Thyroid gland (tissue), 4 donors: ENCODE measurements around the gene ACAD11. TPM values are rescaled to one million over a fixed set of nuclear protein-coding genes. Genes with fewer than 3 reads are reported as not detected.

Experiments used
- DNase-seq, 2 donors: peaks; one replicate each; pipeline ENCODE4 v3.0.0-alpha.2; 2019
- H3K27ac ChIP-seq, 3 donors: fragments of 200-600 bp; sonication (generic); 1 replicate in 2 of 3; 2 replicates in 1 of 3; pipeline ENCODE4 v1.5.1; 2016 to 2019; ENCODE audit warnings: mild to moderate bottlenecking in 1 of 3, moderate library complexity in 1 of 3
- H3K27me3 ChIP-seq: fragments of 200-600 bp; sonication (generic); one replicate; pipeline ENCODE4 v1.5.1; 2019
- H3K36me3 ChIP-seq, 2 donors: fragments of 200-600 bp; sonication (generic); one replicate each; pipeline ENCODE4 v1.5.1; 2016 to 2019
- H3K4me1 ChIP-seq, 2 donors: fragments of 200-600 bp; sonication (generic); one replicate each; pipeline ENCODE4 v1.5.1; 2017 to 2019
- H3K4me3 ChIP-seq, 3 donors: fragments of 200-600 bp; sonication (generic); replicated peaks in 1 of 3; 1 replicate in 2 of 3; 2 replicates in 1 of 3; pipeline ENCODE4 v1.5.1; 2016; ENCODE audit warnings: mild to moderate bottlenecking in 1 of 3
- H3K9me3 ChIP-seq: fragments of 200-600 bp; sonication (generic); one replicate; pipeline ENCODE4 v1.5.1; 2017
- POLR2A ChIP-seq, 2 donors: fragments of 450-650 bp; IDR thresholded peaks; one replicate each; pipeline ENCODE4 v1.6.1; 2017; ENCODE audit warnings: antibody characterized with exemption in 2 of 2, mild to moderate bottlenecking in 2 of 2, moderate library complexity in 1 of 2
- WGBS, 2 donors: methylation state at CpG; one replicate each; pipeline ENCODE4 v1.1.5; 2017; 5-methylcytosine and 5-hydroxymethylcytosine counted together
- intact Hi-C: fragments of 100-400 bp; cut with DNase I; formaldehyde crosslinking; loops from one replicate; pipeline ENCODE4 v1.15.1; 2023
- total RNA-seq, 4 donors: library from RNA; depleted of rRNA; stranded (reverse); fragments of >200 nt; gene quantifications; one replicate each; pipeline ENCODE4 v1.2.3, GENCODE V29; 2016
- TF ChIP-seq, protein P1 (sequence below), 6 experiments: fragments of 200-600 bp in 3 of 6; fragments of 450-650 bp in 3 of 6; sonication (generic) in 3 of 6; IDR thresholded peaks; one replicate each; pipeline ENCODE4 v1.5.1; 2016 to 2019; ENCODE audit warnings: antibody characterized with exemption in 6 of 6, mild to moderate bottlenecking in 2 of 6, inconsistent platforms in 1 of 6, moderate library complexity in 1 of 6

The ACAD11 gene
- total RNA-seq, 4 donors from 2014 or later, result 34.9 to 42.6 (median 42.3) TPM

DNA sequence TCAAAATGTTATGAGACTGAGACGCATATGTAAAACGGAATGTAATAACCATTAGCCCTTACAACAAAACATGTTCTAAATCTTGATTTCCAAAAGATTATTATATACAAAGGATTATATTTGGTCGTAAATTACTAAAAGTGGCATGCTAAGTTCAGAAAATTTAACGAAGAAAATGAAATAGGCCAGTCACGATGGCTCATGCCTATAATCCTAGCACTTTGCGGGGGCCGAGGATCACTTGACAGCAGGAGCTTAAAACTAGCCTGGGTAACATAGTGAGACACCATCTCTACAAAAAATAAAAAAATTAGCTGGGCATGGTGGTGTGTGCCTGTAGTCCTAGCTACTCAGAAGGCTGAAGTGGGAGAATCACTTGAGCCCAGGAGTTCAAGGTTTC, 29.0 kb downstream of the ACAD11 start:
- H3K27ac ChIP-seq, result no peak overlapping the region
- peaks cover 9% of the 10 kb centered on the region in 2 donors for H3K4me1 ChIP-seq
- no peak for TF ChIP-seq POLR2A (IDR thresholded peaks at IDR 0.05)
- TF ChIP-seq, protein P1, sequence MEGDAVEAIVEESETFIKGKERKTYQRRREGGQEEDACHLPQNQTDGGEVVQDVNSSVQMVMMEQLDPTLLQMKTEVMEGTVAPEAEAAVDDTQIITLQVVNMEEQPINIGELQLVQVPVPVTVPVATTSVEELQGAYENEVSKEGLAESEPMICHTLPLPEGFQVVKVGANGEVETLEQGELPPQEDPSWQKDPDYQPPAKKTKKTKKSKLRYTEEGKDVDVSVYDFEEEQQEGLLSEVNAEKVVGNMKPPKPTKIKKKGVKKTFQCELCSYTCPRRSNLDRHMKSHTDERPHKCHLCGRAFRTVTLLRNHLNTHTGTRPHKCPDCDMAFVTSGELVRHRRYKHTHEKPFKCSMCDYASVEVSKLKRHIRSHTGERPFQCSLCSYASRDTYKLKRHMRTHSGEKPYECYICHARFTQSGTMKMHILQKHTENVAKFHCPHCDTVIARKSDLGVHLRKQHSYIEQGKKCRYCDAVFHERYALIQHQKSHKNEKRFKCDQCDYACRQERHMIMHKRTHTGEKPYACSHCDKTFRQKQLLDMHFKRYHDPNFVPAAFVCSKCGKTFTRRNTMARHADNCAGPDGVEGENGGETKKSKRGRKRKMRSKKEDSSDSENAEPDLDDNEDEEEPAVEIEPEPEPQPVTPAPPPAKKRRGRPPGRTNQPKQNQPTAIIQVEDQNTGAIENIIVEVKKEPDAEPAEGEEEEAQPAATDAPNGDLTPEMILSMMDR (IDR thresholded peaks at IDR 0.05), result no peak
- intact Hi-C loops, result no loop called here
- H3K4me3 ChIP-seq, result no peak overlapping the region
- H3K9me3 ChIP-seq, result no peaks in the 10 kb centered on the region
- H3K36me3 ChIP-seq, result no peaks in the 10 kb centered on the region
- H3K27me3 ChIP-seq, result no peaks in the 10 kb centered on the region
- 95 to 96% methylated on average over 7 of the region's 7 CpGs for WGBS, 2 donors
- no peak for DNase-seq

DNA sequence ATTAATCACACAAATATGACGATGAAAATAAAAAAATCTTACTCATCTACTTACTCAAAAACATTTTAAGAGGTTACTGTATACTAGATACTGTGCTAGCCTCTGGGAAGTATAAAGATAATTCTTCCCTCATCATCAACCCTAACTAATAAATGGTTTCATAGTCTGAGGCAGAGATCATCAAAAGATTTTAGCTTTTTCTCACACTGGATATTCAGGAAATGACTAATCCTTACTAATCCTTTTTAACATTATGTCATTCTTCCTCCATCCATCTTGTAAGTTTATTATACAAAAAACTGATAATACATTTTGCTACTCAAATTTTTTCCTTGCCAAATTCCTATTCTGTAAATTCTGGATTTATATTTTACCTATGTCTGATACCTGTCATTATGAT, 29.7 kb downstream of the ACAD11 start:
- Histone ChIP-seq H3K4me1 (peaks cover 9% of the 10 kb centered on the region in 2 donors), H3K27me3 (no peaks in the 10 kb centered on the region), H3K27ac (no peak overlapping the region), H3K36me3 (no peaks in the 10 kb centered on the region), H3K9me3 (no peaks in the 10 kb centered on the region), H3K4me3 (no peak overlapping the region)
- TF ChIP-seq POLR2A (IDR thresholded peaks at IDR 0.05), result no peak
- TF ChIP-seq, protein P1 (IDR thresholded peaks at IDR 0.05), result no peak
- no peak for DNase-seq
- 84 to 92% methylated on average over 1 of the region's 1 CpG for WGBS, 2 donors
- intact Hi-C loops, result no loop called here

DNA sequence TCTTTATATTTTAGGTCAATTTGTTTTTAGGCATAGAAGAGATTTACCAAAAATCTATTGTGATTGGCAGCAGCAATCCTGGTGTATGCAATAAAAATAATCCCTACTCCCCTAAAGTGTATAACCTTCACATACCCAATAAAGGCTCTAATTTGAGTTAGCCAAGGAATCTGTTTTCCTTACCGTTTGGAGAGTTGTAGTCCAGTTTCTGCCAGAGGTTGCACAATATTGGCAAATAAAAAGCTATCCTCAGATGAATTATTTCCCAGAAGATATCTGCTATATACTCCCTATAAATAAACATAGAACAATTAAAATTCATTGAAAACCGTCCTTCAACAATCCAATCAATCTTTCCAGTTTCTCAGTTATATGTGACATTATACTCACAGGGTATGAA, 31.5 kb downstream of the ACAD11 start:
- Histone ChIP-seq H3K27ac (no peak overlapping the region), H3K36me3 (no peaks in the 10 kb centered on the region), H3K4me1 (peaks cover 9% of the 10 kb centered on the region in 2 donors), H3K4me3 (no peak overlapping the region), H3K9me3 (no peaks in the 10 kb centered on the region), H3K27me3 (no peaks in the 10 kb centered on the region)
- 80 to 82% methylated on average over 2 of the region's 2 CpGs for WGBS, 2 donors
- intact Hi-C loops, result no loop called here
- no peak for DNase-seq
- TF ChIP-seq POLR2A (IDR thresholded peaks at IDR 0.05), result no peak
- TF ChIP-seq, protein P1 (IDR thresholded peaks at IDR 0.05), result no peak

DNA sequence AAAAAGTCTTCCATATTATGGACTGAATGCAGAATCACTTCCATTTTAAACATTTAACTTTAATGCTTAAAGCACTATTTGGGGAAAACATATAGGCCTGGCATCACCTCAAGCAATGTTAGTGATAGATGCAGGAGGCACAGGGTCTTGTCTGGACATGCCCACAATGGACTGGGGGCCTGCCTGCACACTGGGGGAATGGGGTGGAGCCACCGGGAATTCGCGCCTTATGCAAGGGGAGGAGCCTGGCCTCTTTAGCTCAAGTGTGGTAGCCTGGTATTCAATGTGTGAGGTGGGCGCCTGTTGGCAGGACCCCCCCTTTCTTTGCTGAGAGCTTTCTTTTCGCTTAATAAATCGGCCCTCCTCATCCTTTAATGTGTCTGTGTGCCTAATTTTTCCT, 32.7 kb downstream of the ACAD11 start:
- intact Hi-C loops, result no loop called here
- H3K9me3 ChIP-seq, result no peaks in the 10 kb centered on the region
- TF ChIP-seq, protein P1 (IDR thresholded peaks at IDR 0.05), result no peak
- no peak for TF ChIP-seq POLR2A (IDR thresholded peaks at IDR 0.05)
- peaks cover 9% of the 10 kb centered on the region in 2 donors for H3K4me1 ChIP-seq
- H3K27me3 ChIP-seq, result no peaks in the 10 kb centered on the region
- H3K36me3 ChIP-seq, result no peaks in the 10 kb centered on the region
- no peak for DNase-seq
- H3K4me3 ChIP-seq, result no peak overlapping the region
- no peak overlapping the region for H3K27ac ChIP-seq
- WGBS, 2 donors, result 95 to 96% methylated on average over 6 of the region's 6 CpGs

DNA sequence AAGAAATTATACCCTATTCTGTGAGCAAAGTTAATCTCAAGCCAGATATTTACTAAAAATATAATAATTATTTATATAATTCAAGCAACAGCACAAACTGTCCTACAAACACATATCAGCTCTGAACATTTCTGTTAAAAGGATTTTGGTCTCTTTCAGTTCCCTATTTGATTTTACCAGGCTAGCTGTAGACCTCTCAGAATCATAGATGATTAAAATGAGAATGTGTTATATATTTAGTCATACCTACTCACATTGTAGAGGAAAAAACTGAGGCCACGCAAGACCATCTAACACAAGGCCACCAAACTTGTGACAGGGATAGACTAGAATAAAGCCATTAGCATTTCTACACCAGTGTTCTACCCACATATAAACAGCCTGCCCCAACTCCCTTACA, 34.0 kb downstream of the ACAD11 start:
- Histone ChIP-seq H3K9me3 (no peaks in the 10 kb centered on the region), H3K4me3 (no peak overlapping the region), H3K27ac (no peak overlapping the region), H3K27me3 (no peaks in the 10 kb centered on the region), H3K36me3 (no peaks in the 10 kb centered on the region), H3K4me1 (peaks cover 9% of the 10 kb centered on the region in 2 donors)
- intact Hi-C loops, result no loop called here
- TF ChIP-seq POLR2A (IDR thresholded peaks at IDR 0.05), result no peak
- TF ChIP-seq, protein P1 (IDR thresholded peaks at IDR 0.05), result no peak
- WGBS, 2 donors, result 94 to 97% methylated on average over 1 of the region's 1 CpG
- no peak for DNase-seq
